HUES48 (cell line): ENCODE measurements around the gene FAM120B.

Experiments
- H3K27ac ChIP-seq: one replicate; pipeline ENCODE4 v1.7.0; 2013; ENCODE audit warnings: low read depth, low read length, inconsistent platforms
- H3K27me3 ChIP-seq: 2 replicates; pipeline ENCODE4 v1.6.1; 2013; ENCODE audit warnings: mild to moderate bottlenecking, low read length; ENCODE audit not compliant: control insufficient read depth, insufficient read depth
- H3K36me3 ChIP-seq: 2 replicates; pipeline ENCODE4 v1.6.1; 2013; ENCODE audit warnings: low read length; ENCODE audit not compliant: control insufficient read depth, insufficient read depth
- H3K4me1 ChIP-seq: 2 replicates; pipeline ENCODE4 v1.6.1; 2013; ENCODE audit warnings: mild to moderate bottlenecking, low read length; ENCODE audit not compliant: control insufficient read depth, insufficient read depth
- H3K4me3 ChIP-seq: 2 replicates; pipeline ENCODE4 v1.5.1; 2013; ENCODE audit warnings: mild to moderate bottlenecking, low read depth, low read length
- H3K9ac ChIP-seq: 2 replicates; pipeline ENCODE4 v1.6.1; 2013; ENCODE audit warnings: mild to moderate bottlenecking, low read depth, low read length, moderate library complexity
- H3K9me3 ChIP-seq: 2 replicates; pipeline ENCODE4 v1.6.1; 2013; ENCODE audit warnings: low read length; ENCODE audit not compliant: control insufficient read depth, insufficient read depth

FAM120B gene

DNA sequence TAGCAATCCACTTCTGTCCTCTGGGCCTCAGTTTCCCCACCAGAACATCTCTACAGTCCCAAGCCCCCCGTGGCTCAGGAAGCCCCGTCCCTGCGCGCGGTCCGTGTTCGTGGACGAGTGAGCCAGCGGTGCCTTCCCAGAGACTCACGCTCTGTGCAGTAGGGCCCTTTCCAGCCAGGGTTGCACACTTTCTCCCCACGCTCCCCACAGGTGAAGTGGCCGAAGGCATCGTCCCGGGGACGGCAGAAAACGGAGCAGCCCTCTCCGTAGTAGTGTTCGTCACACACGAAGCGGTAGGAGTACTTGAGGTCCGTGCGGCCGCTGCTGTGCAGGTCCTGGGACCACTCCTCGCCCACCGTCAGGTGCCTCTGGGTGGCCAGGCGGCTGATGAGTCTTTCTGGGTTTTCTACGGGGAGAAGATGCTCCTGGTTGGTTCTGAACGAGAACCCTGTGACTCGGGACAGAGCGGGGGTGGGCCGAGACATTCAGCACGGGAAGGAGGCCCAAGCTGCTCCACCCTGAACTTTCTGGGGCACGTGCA, 18.4 kb upstream of the FAM120B start:
- Histone ChIP-seq H3K27ac (no peak overlapping the region), H3K9me3 (no peaks in the 10 kb centered on the region), H3K27me3 (peaks cover 74% of the 10 kb centered on the region), H3K36me3 (peaks cover 8% of the 10 kb centered on the region), H3K4me1 (peaks cover 34% of the 10 kb centered on the region), H3K9ac (no peak overlapping the region), H3K4me3 (peak overlapping the region; percentile 56; the same call in 1 of the 2 replicates)

DNA sequence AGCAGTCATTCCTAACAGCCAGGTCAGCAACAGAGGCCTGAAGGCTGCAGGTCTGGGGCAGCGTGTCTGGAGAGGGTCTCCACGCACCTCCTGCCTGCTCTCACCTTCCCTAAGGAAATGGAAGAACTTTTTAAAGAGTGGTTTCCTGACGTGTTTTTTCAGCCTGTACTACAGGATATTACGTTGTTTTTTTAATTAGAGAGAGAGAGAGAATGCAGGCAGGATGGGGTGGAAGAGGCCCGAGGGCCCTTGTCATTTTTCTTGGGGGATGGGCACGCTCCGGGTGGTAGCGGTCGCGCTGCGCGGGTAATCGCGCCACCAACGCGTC, 17.7 kb upstream of the FAM120B start:
- Histone ChIP-seq H3K4me3 (peak overlapping the region; percentile 56), H3K36me3 (peaks cover 8% of the 10 kb centered on the region), H3K27me3 (peaks cover 81% of the 10 kb centered on the region), H3K27ac (no peak overlapping the region), H3K9me3 (no peaks in the 10 kb centered on the region), H3K4me1 (peaks cover 41% of the 10 kb centered on the region), H3K9ac (no peak overlapping the region)

DNA sequence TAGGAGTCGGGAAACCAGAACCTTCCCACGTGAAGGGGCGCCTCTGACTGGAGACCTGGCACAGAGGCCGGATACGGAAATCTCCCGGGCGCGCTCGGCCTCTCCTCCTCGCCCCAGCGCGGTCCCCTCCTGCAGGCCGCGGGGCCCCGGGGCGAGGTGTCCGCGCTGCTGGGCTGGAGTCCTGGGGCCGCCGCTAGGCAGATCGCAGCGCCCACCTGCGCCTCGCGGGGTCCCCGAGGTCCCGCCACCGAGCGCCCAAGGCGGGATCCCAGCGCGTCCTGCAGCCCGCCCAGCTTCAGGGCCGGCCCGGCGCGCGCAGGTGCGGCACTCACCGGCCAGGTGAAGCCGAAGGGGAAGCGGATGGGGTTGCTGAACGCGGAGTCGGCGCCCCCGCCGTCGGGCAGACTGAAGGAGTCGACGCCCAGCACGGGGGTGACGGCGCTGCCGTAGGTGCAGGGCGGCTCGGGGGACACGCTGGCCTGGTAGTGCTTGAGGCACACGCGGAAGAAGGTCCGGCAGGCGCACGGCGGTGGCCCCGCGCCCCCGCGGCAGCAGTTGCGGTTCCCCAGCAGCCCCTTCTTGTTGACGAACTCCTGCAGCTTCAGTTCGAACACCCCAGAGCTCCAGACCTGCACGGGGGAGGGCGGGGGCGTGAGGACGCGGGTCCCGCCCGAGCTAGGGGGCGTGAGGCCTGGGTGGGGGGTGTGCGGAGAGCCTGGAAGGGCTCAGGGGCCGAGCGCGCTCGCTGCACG, 17.2 kb upstream of the FAM120B start:
- Histone ChIP-seq H3K36me3 (peaks cover 8% of the 10 kb centered on the region), H3K9me3 (no peaks in the 10 kb centered on the region)

DNA sequence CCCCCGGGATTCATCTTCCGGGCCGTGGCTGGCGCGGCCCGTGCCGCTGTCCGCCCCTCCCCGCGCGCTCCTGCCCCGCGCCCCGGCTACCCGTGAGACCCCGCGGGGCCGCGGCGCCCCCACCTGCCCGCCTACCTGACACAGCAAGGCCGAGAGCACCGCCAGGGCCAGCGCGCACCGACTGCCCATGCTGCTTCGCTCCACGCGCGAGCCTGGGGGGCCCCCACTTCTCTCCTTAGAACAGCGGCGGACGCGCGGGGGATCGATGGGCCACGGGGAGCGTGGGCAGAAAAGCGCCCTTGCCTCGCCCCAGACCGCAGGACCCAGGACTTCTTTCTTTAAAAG, 16.6 kb upstream of the FAM120B start:
- peaks cover 6% of the 10 kb centered on the region for H3K36me3 ChIP-seq
- H3K27ac ChIP-seq = no peak overlapping the region
- peaks cover 52% of the 10 kb centered on the region for H3K4me1 ChIP-seq
- no peak overlapping the region for H3K9ac ChIP-seq
- peaks cover 92% of the 10 kb centered on the region for H3K27me3 ChIP-seq
- H3K9me3 ChIP-seq = no peaks in the 10 kb centered on the region
- H3K4me3 ChIP-seq = peak overlapping the region; percentile 56

More for the DNA sequence above, 17.2 kb upstream of the FAM120B start:
- H3K27me3 ChIP-seq = peaks cover 86% of the 10 kb centered on the region
- H3K9ac ChIP-seq = no peak overlapping the region
- H3K27ac ChIP-seq = no peak overlapping the region
- peaks cover 46% of the 10 kb centered on the region for H3K4me1 ChIP-seq
- peak overlapping the region; percentile 56 for H3K4me3 ChIP-seq

DNA sequence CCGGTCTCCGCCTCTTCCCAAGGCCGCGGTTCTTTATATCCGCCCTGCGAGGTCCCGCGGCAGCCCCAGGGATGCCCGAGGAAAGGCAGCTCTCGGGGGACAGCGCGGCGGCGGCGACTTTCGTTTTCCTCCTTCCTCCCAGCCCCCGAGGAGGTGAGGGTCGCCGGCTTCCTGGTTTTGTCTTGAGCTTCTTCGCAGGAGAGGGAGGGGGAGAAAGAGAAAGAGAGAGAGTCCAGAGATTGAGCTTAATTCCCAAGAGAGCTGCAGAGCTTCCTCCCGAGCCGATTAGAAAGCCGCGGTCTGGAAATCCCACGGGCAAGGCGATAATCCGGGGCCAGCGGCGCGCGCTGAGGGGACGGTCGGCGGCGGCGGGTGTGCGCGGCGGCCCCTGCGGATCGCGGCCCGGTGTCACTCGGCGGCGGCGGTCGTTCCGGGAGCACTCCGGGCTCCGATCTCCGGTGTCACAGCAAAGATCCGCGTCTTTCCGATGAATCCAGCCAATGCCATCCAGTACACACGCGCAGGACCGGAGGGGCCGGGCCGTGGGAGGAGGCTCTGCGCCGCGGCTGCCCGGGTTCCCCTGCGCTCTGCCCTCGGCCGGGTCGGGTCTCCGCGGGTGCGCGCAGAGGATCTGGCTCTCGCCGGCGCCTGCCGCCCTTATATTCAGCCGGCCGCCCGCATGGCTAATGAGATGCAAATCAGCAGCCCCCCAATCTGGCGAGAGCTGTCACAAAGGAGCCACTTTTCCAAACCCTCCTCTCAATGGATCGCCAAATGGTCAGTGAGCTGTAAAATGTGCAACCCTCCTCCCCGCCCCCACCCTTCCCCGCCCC, 16.0 kb upstream of the FAM120B start, which contains the start of gene DLL1:
Gene DLL1 (minus strand): TSS at position 783 of the 833 bp plus-strand sequence. CDS start 939 bp downstream, outside the sequence.
- Histone ChIP-seq H3K9me3 (no peaks in the 10 kb centered on the region), H3K27ac (peak within 1 kb of the TSS; percentile 42), H3K36me3 (peaks cover 4% of the 10 kb centered on the region), H3K27me3 (peaks cover 93% of the 10 kb centered on the region), H3K4me3 (peak within 1 kb of the TSS; percentile 71), H3K9ac (no peak within 1 kb of the TSS), H3K4me1 (peaks cover 57% of the 10 kb centered on the region)

DNA sequence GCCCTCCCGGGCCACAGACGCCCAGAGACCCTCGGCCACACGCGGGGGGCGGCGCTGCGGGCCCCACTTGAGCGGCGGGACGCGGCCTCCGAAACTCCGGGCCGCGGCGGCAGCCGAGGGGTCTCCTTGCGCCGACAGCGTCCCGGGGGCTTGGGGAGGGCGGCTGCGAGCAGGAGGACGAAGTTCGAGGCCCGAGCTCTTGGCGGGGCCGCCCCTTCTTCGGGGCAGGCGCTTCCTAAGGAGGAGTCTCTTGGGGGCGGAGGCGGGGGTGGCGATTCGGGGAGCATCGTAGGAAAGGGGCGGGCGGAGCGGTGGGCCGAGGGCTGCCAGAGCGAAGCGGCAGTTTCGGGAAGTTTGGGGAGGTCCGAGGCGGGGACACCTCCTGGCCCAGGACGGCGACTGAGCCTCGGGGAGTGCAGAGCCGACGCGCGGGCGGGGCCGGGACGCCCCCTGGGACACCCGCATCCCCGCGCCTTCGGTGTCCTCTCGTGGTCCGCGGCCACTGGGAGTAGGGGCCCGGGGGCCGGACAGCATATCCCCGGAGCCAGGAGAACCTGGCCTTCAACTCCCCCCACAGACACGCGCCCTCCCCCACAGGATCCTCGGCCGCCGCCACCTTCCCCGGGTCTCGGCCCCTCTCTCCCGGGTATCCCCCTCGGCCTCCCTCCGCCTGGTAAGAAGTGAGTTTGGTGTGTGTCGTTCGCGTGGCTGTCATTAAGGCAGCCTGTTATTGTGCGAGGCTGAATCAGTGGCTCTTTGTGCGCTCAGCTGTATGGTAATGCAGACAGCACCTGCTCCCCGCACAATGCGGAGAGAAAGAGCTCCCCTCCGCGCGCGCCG, 15.1 kb upstream of the FAM120B start:
- Histone ChIP-seq H3K9ac (no peak overlapping the region), H3K4me3 (peak overlapping the region; percentile 71), H3K9me3 (no peaks in the 10 kb centered on the region), H3K36me3 (peaks cover 4% of the 10 kb centered on the region; the same call in 1 of the 2 replicates), H3K4me1 (peaks cover 50% of the 10 kb centered on the region), H3K27me3 (peaks cover 91% of the 10 kb centered on the region), H3K27ac (peak overlapping the region; percentile 42)

DNA sequence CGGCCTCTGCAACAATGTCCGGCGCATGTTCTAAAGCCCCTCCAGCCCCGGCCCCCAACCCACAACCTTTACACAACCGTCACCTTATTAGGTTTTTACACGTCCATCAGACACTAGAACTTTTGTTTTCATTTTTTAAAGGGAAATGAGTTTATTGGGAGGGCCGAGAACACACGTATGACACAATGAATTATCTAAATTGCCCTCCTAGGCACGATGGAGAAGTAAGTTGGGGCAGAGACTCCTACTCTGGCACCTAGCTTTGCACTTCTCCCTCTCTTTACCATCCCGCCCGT, 14.5 kb upstream of the FAM120B start:
- Histone ChIP-seq H3K9ac (no peak overlapping the region), H3K27me3 (peaks cover 91% of the 10 kb centered on the region), H3K4me3 (peak overlapping the region; percentile 71), H3K4me1 (peaks cover 45% of the 10 kb centered on the region), H3K27ac (no peak overlapping the region), H3K36me3 (peaks cover 4% of the 10 kb centered on the region; the same call in 1 of the 2 replicates), H3K9me3 (no peaks in the 10 kb centered on the region)

DNA sequence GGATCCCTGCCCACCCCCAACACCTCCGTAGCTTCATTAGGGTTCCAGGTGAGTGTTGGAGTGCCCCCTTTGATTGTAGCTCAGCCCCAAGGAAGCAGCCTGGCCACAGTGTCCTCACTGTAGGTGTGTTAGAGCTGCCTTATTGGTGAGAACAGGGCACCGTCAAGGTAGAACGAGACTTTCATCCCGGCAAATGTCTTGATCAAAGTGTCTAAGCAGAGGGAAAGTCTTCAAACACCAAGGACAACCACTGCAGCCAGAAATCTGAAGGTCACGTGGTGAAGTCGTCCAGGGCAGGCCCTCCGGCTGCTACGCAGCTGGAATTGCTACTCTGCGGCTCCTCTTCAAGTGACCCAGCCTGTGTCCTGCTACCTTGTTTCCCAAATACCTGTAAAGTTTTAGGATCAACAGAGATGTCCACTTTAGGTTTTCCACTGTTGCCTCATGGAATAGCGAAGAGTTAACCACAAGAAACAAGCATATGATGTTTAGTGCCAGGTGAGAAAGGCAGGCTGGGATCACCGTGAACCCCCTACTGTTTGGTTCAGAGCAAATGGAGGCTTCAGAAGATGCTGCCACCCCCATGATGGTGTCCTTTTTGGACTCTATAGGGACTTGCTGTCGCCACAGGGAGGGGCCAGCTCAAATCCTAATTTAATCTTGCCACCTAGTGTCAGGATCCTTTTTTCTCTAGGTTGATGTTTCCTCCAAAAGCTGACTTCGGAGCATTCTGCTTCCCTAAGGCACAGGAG, 14.0 kb upstream of the FAM120B start:
- peaks cover 4% of the 10 kb centered on the region; the same call in 1 of the 2 replicates for H3K36me3 ChIP-seq
- H3K27ac ChIP-seq = no peak overlapping the region
- H3K9ac ChIP-seq = no peak overlapping the region
- H3K9me3 ChIP-seq = no peaks in the 10 kb centered on the region
- H3K27me3 ChIP-seq = peaks cover 88% of the 10 kb centered on the region
- peak overlapping the region; percentile 71 for H3K4me3 ChIP-seq
- peaks cover 47% of the 10 kb centered on the region for H3K4me1 ChIP-seq

DNA sequence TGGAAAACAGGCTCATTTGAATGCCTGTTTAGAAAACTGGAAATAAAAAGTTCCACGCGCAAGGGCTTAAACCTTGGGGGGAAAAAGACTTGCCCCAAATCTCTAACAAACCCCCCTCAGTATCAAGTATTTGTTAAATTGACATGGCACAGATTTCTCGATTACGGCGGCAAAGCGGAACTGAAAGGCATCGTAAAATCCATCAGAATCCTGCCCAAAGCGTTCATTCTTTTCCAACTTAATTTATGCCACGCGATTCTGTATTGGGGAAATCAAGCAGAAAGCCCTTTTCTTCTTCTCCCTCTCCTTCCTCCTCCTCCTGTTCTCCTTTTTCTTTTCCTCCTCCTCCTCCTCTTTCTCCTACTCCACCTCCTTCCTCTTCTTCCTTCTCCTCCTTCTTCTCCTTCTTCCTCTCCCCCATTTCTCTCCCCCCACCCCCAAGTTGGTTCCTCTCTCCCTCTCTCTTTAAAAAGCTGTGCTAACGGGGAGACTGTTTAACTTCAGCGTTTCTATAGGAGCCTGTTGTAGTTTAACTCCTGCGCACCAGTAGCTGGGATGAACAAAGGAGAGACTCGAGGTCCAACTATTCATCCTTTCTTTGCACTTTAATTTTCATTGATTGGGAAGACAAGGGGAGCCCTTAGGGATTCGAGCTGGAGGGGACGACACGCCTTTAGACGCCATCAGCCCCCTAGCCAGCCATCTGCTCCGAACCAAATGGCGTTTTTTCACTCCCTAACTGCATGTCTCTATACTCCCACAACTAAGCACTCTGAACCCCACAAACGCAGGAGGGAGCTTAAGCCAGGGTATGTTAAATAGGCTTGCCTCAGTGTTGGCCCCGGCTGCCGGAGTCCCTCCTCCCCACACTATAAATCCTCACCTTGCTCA, 13.0 kb upstream of the FAM120B start:
- Histone ChIP-seq H3K36me3 (no peaks in the 10 kb centered on the region), H3K9me3 (no peaks in the 10 kb centered on the region), H3K4me3 (peak overlapping the region; percentile 71), H3K27ac (no peak overlapping the region), H3K9ac (no peak overlapping the region), H3K27me3 (peaks cover 80% of the 10 kb centered on the region), H3K4me1 (peaks cover 51% of the 10 kb centered on the region)
